Esophagus muscularis mucosa (tissue), 4 donors: ENCODE measurements around the gene CD200R1L. TPM values are rescaled to one million over a fixed set of nuclear protein-coding genes. Genes with fewer than 3 reads are reported as not detected.

Experiments
- DNase-seq: peaks from one replicate; pipeline ENCODE4 v3.0.0-alpha.2; 2017; ENCODE audit errors: extremely low spot score
- H3K27ac ChIP-seq, 4 donors: fragments of 200-600 bp; sonication (generic); replicated peaks in 1 of 4; 1 replicate in 3 of 4; 2 replicates in 1 of 4; pipeline ENCODE4 v1.5.1; 2016 to 2019; ENCODE audit warnings: mild to moderate bottlenecking in 1 of 4
- H3K27me3 ChIP-seq, 4 donors: fragments of 200-600 bp; sonication (generic); one replicate each; pipeline versions ENCODE4 v1.5.1 to v1.6.0; 2016 to 2019
- H3K36me3 ChIP-seq, 4 donors: fragments of 200-600 bp; sonication (generic); one replicate each; pipeline ENCODE4 v1.5.1; 2016 to 2019
- H3K4me1 ChIP-seq, 4 donors: fragments of 200-600 bp; sonication (generic); one replicate each; pipeline ENCODE4 v1.5.1; 2016 to 2019
- H3K4me3 ChIP-seq, 4 donors: fragments of 200-600 bp; sonication (generic); 1 replicate in 2 of 4; 2 replicates in 2 of 4; pipeline ENCODE4 v1.5.1; 2016 to 2019; ENCODE audit warnings: mild to moderate bottlenecking in 4 of 4, moderate library complexity in 1 of 4
- H3K9me3 ChIP-seq, 4 donors: fragments of 200-600 bp; sonication (generic); 1 replicate in 3 of 4; 2 replicates in 1 of 4; pipeline ENCODE4 v1.5.1; 2016 to 2019
- EP300 ChIP-seq: sonication (generic); formaldehyde crosslinking; IDR thresholded peaks from one replicate; pipeline ENCODE4 v1.6.1; 2017; ENCODE audit warnings: antibody characterized with exemption
- POLR2A ChIP-seq: fragments of 450-650 bp; IDR thresholded peaks from one replicate; pipeline ENCODE4 v1.6.1; 2017; ENCODE audit warnings: antibody characterized with exemption, moderate library complexity, mild to moderate bottlenecking, low read depth
- POLR2AphosphoS5 ChIP-seq, 2 donors: sonication (generic); formaldehyde crosslinking; IDR thresholded peaks; one replicate each; pipeline ENCODE4 v1.6.1; 2017; ENCODE audit warnings: antibody characterized with exemption in 2 of 2
- WGBS: methylation state at CpG from one replicate; pipeline ENCODE4 v1.1.5; 2018; 5-methylcytosine and 5-hydroxymethylcytosine counted together
- intact Hi-C: fragments of 100-400 bp; cut with DNase I; formaldehyde crosslinking; loops from one replicate; pipeline ENCODE4 v1.15.1; 2023
- total RNA-seq, 4 donors: library from RNA; depleted of rRNA; stranded (reverse); fragments of >200 nt; gene quantifications; one replicate each; pipeline versions ENCODE4 v1.1.0 to v1.2.1, GENCODE V29; 2016
- TF ChIP-seq, protein P1 (sequence below), 3 experiments: fragments of 200-600 bp in 2 of 3; fragments of 450-650 bp in 1 of 3; sonication (generic) in 2 of 3; IDR thresholded peaks; one replicate each; pipeline ENCODE4 v1.5.1; 2017 to 2019; ENCODE audit warnings: antibody characterized with exemption in 3 of 3, mild to moderate bottlenecking in 2 of 3, moderate library complexity in 1 of 3

Gene CD200R1L
- total RNA-seq, 4 donors from 2014 or later: not detected

DNA sequence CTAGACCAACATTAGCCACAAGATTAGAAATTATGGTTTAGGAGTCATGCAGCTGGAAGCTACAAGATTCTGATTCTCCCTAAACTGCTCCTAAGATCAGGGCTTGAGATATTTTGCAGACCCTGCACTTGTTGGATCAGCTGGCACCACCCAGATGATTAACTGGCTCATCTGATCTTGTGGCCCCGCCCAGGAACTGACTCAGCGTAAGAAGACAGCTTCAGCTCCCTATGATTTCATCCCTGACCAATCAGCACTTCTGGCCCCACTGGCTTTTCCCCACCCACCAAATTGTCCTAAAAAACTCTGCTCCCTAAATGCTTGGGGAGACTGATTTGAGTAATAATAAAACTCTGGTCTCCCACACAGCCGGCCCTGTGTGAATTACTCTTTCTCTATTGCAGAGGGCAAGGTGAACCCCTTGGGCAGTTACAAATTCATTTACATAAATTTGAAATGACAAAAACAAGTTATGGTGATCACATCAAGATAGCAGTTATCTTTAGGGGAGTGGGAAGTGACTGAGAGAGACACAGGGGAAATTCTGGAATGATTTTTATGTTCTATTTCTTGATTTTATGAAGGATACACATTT lies 76.5 kb downstream of the CD200R1L start:
- DNase-seq: no peak
- H3K36me3 ChIP-seq: no peaks in the 10 kb centered on the region
- peak overlapping the region in 1 of 4 donors; percentile 10 for H3K27ac ChIP-seq
- no peak overlapping the region for H3K4me3 ChIP-seq
- intact Hi-C loops: no loop called here
- H3K9me3 ChIP-seq: no peaks in the 10 kb centered on the region
- no peak for TF ChIP-seq POLR2AphosphoS5 (IDR thresholded peaks at IDR 0.05)
- no peak for TF ChIP-seq POLR2A
- no peak for TF ChIP-seq EP300
- TF ChIP-seq, protein P1, sequence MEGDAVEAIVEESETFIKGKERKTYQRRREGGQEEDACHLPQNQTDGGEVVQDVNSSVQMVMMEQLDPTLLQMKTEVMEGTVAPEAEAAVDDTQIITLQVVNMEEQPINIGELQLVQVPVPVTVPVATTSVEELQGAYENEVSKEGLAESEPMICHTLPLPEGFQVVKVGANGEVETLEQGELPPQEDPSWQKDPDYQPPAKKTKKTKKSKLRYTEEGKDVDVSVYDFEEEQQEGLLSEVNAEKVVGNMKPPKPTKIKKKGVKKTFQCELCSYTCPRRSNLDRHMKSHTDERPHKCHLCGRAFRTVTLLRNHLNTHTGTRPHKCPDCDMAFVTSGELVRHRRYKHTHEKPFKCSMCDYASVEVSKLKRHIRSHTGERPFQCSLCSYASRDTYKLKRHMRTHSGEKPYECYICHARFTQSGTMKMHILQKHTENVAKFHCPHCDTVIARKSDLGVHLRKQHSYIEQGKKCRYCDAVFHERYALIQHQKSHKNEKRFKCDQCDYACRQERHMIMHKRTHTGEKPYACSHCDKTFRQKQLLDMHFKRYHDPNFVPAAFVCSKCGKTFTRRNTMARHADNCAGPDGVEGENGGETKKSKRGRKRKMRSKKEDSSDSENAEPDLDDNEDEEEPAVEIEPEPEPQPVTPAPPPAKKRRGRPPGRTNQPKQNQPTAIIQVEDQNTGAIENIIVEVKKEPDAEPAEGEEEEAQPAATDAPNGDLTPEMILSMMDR (IDR thresholded peaks at IDR 0.05): no peak
- WGBS: 74% methylated on average over 3 of the region's 3 CpGs
- H3K4me1 ChIP-seq: peaks cover 0 to 23% (median 13%) of the 10 kb centered on the region in 4 donors
- no peaks in the 10 kb centered on the region for H3K27me3 ChIP-seq

DNA sequence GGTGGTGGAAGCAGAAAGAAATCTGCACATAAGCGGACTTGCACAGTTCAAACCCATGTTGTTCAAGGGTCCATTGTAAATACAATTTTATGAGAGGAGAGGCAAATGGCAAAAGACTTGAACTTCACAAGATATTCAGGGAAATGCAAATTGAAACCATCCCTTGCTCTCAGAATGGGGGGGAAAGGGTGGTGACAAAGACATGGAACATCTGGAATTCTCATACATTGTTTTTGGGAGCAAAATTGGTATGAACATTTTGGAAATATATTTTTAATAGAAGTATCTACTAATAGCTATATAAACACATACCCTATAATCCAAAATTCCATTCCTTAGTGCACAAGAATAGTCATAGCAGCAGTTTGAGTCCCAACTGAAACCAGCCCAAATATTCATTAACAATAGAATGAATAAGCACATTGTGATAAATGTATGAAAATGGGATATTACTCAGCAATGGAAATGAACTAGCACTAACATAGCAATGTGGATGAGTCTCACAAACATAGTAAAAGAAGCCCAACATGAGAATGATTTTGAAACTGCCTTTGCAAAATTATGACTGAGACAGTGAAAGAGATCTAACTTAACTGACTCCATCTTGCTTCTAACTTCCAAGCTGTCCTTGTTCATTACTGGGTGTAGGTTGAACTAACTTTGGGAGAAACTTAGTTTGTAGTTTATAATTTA lies 77.2 kb downstream of the CD200R1L start:
- H3K9me3 ChIP-seq: no peaks in the 10 kb centered on the region
- no peak for DNase-seq
- intact Hi-C loops: no loop called here
- no peak overlapping the region for H3K4me3 ChIP-seq
- 71% methylated on average over 1 of the region's 1 CpG for WGBS
- H3K36me3 ChIP-seq: no peaks in the 10 kb centered on the region
- H3K4me1 ChIP-seq: peaks cover 0 to 23% (median 10%) of the 10 kb centered on the region in 4 donors
- TF ChIP-seq POLR2AphosphoS5 (IDR thresholded peaks at IDR 0.05): no peak
- TF ChIP-seq, protein P1 (IDR thresholded peaks at IDR 0.05): no peak
- TF ChIP-seq POLR2A: no peak
- TF ChIP-seq EP300: no peak
- H3K27ac ChIP-seq: no peak overlapping the region
- H3K27me3 ChIP-seq: no peaks in the 10 kb centered on the region

DNA sequence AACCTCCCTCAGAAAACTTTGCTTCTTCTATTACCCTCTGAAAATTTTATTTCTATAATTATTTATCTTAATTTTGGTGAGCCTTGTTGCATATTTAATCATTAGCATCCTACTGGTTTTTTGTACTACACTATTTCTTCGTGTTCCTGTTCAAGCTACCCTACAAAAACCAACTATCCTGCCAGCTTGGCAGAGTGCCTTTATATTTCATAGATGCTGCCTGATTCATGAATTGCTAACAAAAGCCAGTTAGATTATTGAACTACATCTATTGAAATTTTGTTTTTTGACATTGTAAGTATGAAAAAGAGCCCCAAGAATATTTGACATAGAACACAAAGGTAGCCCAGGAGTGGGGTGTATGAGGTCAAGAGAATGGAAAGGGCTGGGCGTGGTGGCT lies 78.9 kb downstream of the CD200R1L start:
- Histone ChIP-seq H3K9me3 (no peaks in the 10 kb centered on the region), H3K27me3 (no peaks in the 10 kb centered on the region), H3K4me1 (peaks cover 0 to 17% (median 4%) of the 10 kb centered on the region in 4 donors), H3K36me3 (no peaks in the 10 kb centered on the region), H3K4me3 (no peak overlapping the region), H3K27ac (no peak overlapping the region)
- intact Hi-C loops: no loop called here
- WGBS: 89% methylated on average over 2 of the region's 2 CpGs
- TF ChIP-seq, protein P1 (IDR thresholded peaks at IDR 0.05): no peak
- TF ChIP-seq POLR2AphosphoS5 (IDR thresholded peaks at IDR 0.05) (no peak), EP300 (no peak), POLR2A (no peak)
- no peak for DNase-seq

DNA sequence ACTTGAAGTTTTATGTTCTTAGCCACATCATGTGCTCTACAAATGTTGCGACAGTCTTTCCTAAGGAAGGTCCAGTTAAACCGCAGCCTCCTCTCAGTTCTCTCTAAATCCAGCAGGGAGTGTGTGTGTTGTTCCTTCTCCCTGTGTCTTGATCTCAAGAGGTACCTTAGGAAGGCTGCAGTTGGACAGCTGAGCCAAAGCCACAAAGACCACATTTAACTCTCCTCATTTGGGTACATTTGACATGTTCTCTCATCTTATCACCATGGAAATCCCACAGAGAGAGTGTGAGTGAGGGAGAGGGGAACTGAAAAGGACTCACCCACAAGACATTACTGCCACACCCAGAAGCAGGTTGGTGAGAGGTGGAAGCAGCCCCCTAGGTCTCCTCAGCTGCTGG lies 79.5 kb downstream of the CD200R1L start:
- Histone ChIP-seq H3K9me3 (no peaks in the 10 kb centered on the region), H3K4me3 (no peak overlapping the region), H3K27me3 (no peaks in the 10 kb centered on the region), H3K4me1 (peaks cover 0 to 11% (median 1%) of the 10 kb centered on the region in 4 donors), H3K36me3 (no peaks in the 10 kb centered on the region), H3K27ac (no peak overlapping the region)
- WGBS: 81% methylated on average over 2 of the region's 2 CpGs
- no peak for DNase-seq
- intact Hi-C loops: no loop called here
- no peak for TF ChIP-seq EP300
- TF ChIP-seq POLR2AphosphoS5 (IDR thresholded peaks at IDR 0.05): no peak
- TF ChIP-seq, protein P1 (IDR thresholded peaks at IDR 0.05): no peak

Other genes starting within 250 kb of the CD200R1L start
- 100 to 1,000 TPM in 2 of 4 donors, 10 to 100 TPM in 2; 34.7 to 213 (median 127) TPM for gene CCDC80, start 205.7 kb downstream of the CD200R1L start, total RNA-seq
- 1 to 10 TPM; 1.6 to 3.3 (median 1.7) TPM for gene CD200R1, start 128.2 kb upstream of the CD200R1L start, total RNA-seq
- 10 to 100 TPM; 21.6 to 30.8 (median 24.8) TPM for gene GTPBP8, start 144.1 kb upstream of the CD200R1L start, total RNA-seq